ENCODE data around the gene HDLBP. TPM values are rescaled to one million over a fixed set of nuclear protein-coding genes. Genes with fewer than 3 reads are reported as not detected.

Gene HDLBP
- total and polyA plus RNA-seq, 2 experiments from 2014 or later, result 613 to 711 TPM

DNA sequence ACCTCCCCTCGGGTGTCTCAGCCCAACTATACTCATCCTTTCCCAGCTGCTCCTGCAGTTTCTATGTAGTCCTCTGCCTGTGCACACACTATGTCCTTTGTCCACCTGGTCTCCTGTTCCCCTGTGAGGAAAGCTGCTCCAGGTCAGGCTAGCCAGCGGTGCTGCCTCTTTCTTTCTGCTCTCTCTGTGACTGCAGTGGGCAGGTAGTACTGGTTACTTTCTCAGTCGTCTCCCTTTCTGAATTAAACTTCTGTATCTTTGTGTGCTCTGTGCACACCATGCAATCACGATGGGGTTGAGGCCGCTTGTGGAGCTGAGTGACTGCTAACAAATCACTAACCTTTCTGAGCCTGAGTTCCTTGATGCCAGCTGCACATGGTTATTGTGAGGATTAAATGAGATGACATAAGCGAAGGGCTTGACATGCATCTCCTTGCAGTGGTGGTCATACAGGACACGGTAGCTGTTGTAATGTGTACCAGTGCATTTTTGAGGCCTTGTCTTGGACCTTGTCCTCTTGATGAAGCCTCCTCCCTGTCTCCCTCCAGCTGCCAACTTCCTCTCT is 44.1 kb upstream of the HDLBP start:
- Histone ChIP-seq H3K4me1 (ENCODE audit: insufficient read depth) (peaks cover 19% of the 10 kb centered on the region), H3K9ac (no peak overlapping the region), H3K9me3 (ENCODE audit: low read depth) (no peaks in the 10 kb centered on the region), H3K27me3 (replicated peaks; ENCODE audit: insufficient read depth) (no peaks in the 10 kb centered on the region), H3K36me3 (ENCODE audit: low read depth) (0 out of 2 replicates have a peak, but pooled peaks cover under 1% of the 10 kb centered on the region), H3K79me2 (ENCODE audit: insufficient read depth) (peaks cover 79% of the 10 kb centered on the region), H3F3A (ENCODE audit: insufficient read depth) (peaks cover 18% of the 10 kb centered on the region), H3K9me2 (ENCODE audit: insufficient read depth) (no peaks in the 10 kb centered on the region), H3K27ac (no peak overlapping the region), H2AFZ (no peak overlapping the region), H4K20me1 (ENCODE audit: insufficient read depth) (peaks cover 4% of the 10 kb centered on the region; the same call in 1 of the 2 replicates), H3K4me2 (ENCODE audit: unreplicated experiment) (no peak overlapping the region), H3K4me3 (no peak overlapping the region)
- WGBS, 2 experiments (ENCODE audit: low coverage in 1 of 2, low lambda C conversion rate in 2 of 2, missing lambda C conversion rate in 2 of 2), result 54 to 61% methylated on average over 7 of the region's 7 CpGs
- no peak for TF ChIP-seq EZH2 (IDR thresholded peaks at IDR 0.05; ENCODE audit: insufficient read depth, poor library complexity, severe bottlenecking)
- no peak for TF ChIP-seq EZH2phosphoT487 (IDR thresholded peaks at IDR 0.05; ENCODE audit: insufficient read depth, low read depth)
- no peak for DNase-seq
- in situ Hi-C loops (cut with MboI), result no loop called here

DNA sequence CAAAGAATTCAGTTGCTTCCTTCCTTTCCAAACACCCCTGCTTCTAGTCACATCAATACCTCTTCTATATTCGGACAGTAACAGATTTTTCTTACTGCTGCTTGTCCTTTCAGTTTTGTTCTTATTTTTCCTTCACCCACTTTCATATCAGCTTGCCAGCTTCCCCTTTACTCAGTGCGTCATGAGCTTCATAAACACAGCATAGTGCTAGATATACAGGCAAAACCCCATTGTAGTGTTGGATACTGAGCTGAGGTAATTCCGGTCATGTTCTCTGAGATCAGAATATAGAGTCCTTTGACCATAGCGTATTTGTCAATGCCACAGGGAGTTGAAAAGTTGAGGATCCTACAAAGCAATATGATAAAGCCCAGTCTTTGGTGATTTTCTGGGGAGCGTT is 43.0 kb upstream of the HDLBP start:
- H3K27ac ChIP-seq, result no peak overlapping the region
- TF ChIP-seq EZH2phosphoT487 (IDR thresholded peaks at IDR 0.05; ENCODE audit: insufficient read depth, low read depth) (no peak), EZH2 (IDR thresholded peaks at IDR 0.05; ENCODE audit: insufficient read depth, poor library complexity, severe bottlenecking) (no peak)
- no peak overlapping the region for H2AFZ ChIP-seq
- H3K4me3 ChIP-seq, result no peak overlapping the region
- H4K20me1 ChIP-seq (ENCODE audit: insufficient read depth), result peaks cover 4% of the 10 kb centered on the region; the same call in 1 of the 2 replicates
- H3K9me2 ChIP-seq (ENCODE audit: insufficient read depth), result no peaks in the 10 kb centered on the region
- in situ Hi-C loops (cut with MboI), result no loop called here
- no peaks in the 10 kb centered on the region for H3K27me3 ChIP-seq (replicated peaks; ENCODE audit: insufficient read depth)
- 73 to 87% methylated on average over 5 of the region's 5 CpGs for WGBS, 2 experiments (ENCODE audit: low coverage in 1 of 2, low lambda C conversion rate in 2 of 2, missing lambda C conversion rate in 2 of 2)
- DNase-seq, result no peak
- peaks cover 12% of the 10 kb centered on the region; the same call in 1 of the 2 replicates for H3K36me3 ChIP-seq (ENCODE audit: low read depth)
- H3K9ac ChIP-seq, result no peak overlapping the region
- H3K9me3 ChIP-seq (ENCODE audit: low read depth), result no peaks in the 10 kb centered on the region
- peaks cover 16% of the 10 kb centered on the region for H3K4me1 ChIP-seq (ENCODE audit: insufficient read depth)
- H3K4me2 ChIP-seq (ENCODE audit: unreplicated experiment), result no peak overlapping the region
- peaks cover 68% of the 10 kb centered on the region for H3K79me2 ChIP-seq (ENCODE audit: insufficient read depth)
- peaks cover 28% of the 10 kb centered on the region for H3F3A ChIP-seq (ENCODE audit: insufficient read depth)

- Histone ChIP-seq H3K9me2 (ENCODE audit: insufficient read depth) (no peaks in the 10 kb centered on the region), H2AFZ (no peak overlapping the region), H3K79me2 (ENCODE audit: insufficient read depth) (peaks cover 59% of the 10 kb centered on the region), H3K27ac (peak overlapping the region; percentile 72), H3K4me3 (peak overlapping the region; percentile 77), H3K4me1 (ENCODE audit: insufficient read depth) (peaks cover 14% of the 10 kb centered on the region), H3F3A (ENCODE audit: insufficient read depth) (peaks cover 38% of the 10 kb centered on the region), H4K20me1 (ENCODE audit: insufficient read depth) (peaks cover 4% of the 10 kb centered on the region; the same call in 1 of the 2 replicates), H3K9ac (peak overlapping the region; percentile 88), H3K9me3 (ENCODE audit: low read depth) (no peaks in the 10 kb centered on the region), H3K36me3 (ENCODE audit: low read depth) (peaks cover 14% of the 10 kb centered on the region; the same call in 1 of the 2 replicates), H3K4me2 (ENCODE audit: unreplicated experiment) (peak overlapping the region; percentile 77), H3K27me3 (replicated peaks; ENCODE audit: insufficient read depth) (no peaks in the 10 kb centered on the region)
- no peak for DNase-seq
- in situ Hi-C loops (cut with MboI), result no loop called here
- 40 to 44% methylated on average over 3 of the region's 3 CpGs for WGBS, 2 experiments (ENCODE audit: low coverage in 1 of 2, low lambda C conversion rate in 2 of 2, missing lambda C conversion rate in 2 of 2)
- TF ChIP-seq EZH2phosphoT487 (IDR thresholded peaks at IDR 0.05; ENCODE audit: insufficient read depth, low read depth) (no peak), EZH2 (IDR thresholded peaks at IDR 0.05; ENCODE audit: insufficient read depth, poor library complexity, severe bottlenecking) (no peak)
These were observed 42.1 kb upstream of the HDLBP start for GRCh38 chr2:241357531-241357930.

GRCh38 chr2:241356871-241357260 is 41.4 kb upstream of the HDLBP start:
- Histone ChIP-seq H4K20me1 (ENCODE audit: insufficient read depth) (peaks cover 4% of the 10 kb centered on the region; the same call in 1 of the 2 replicates), H3K4me2 (ENCODE audit: unreplicated experiment) (peak overlapping the region; percentile 77), H3K27me3 (replicated peaks; ENCODE audit: insufficient read depth) (no peaks in the 10 kb centered on the region), H3K4me1 (ENCODE audit: insufficient read depth) (peaks cover 14% of the 10 kb centered on the region), H3K9ac (peak overlapping the region; percentile 88), H3K36me3 (ENCODE audit: low read depth) (peaks cover 17% of the 10 kb centered on the region), H3F3A (ENCODE audit: insufficient read depth) (peaks cover 45% of the 10 kb centered on the region), H3K27ac (peak overlapping the region; percentile 72), H3K4me3 (peak overlapping the region; percentile 77), H3K9me2 (ENCODE audit: insufficient read depth) (no peaks in the 10 kb centered on the region), H2AFZ (peak overlapping the region; percentile 26), H3K79me2 (ENCODE audit: insufficient read depth) (peaks cover 52% of the 10 kb centered on the region), H3K9me3 (ENCODE audit: low read depth) (no peaks in the 10 kb centered on the region)
- TF ChIP-seq EZH2 (IDR thresholded peaks at IDR 0.05; ENCODE audit: insufficient read depth, poor library complexity, severe bottlenecking), result no peak
- no peak for TF ChIP-seq EZH2phosphoT487 (IDR thresholded peaks at IDR 0.05; ENCODE audit: insufficient read depth, low read depth)
- peak; percentile 55 for DNase-seq
- in situ Hi-C loops (cut with MboI), result no loop called here
- WGBS, 2 experiments (ENCODE audit: low coverage in 1 of 2, low lambda C conversion rate in 2 of 2, missing lambda C conversion rate in 2 of 2), result 2 to 5% methylated on average over 5 of the region's 5 CpGs
